ENCODE measurements around the gene TEKT3. TPM values are rescaled to one million over a fixed set of nuclear protein-coding genes. Genes with fewer than 3 reads are reported as not detected.

Gene TEKT3
- total RNA-seq, 1 experiment from 2014 or later, result not detected

DNA sequence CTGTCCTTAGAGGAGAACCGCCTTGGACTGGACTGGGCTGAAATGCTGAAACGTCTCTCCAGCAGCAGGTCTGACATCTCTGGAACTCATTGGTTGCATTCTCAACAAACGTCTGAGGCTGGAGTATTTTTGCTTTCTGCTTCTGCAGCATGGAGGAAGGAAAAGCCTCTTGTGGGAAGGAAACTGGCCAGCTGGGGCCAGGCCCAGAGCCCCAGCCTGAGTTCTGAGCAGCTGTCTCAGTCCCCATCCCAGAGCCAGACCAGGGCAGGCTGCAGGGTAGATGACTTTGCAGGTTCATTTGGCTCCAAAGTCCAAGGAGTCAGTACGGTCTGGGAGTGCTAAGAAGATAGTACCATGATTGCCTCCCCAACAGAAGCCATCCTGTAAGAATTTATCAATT lies 18.3 kb downstream of the TEKT3 start:
- BruUV-seq (replicated peaks), result no TSS peak
- Histone ChIP-seq H3K4me1 (ENCODE audit: insufficient read depth, low read length, poor library complexity, severe bottlenecking) (no peaks in the 10 kb centered on the region), H3K36me3 (ENCODE audit: insufficient read depth, low read length, poor library complexity, severe bottlenecking) (no peaks in the 10 kb centered on the region), H3K27me3 (replicated peaks; ENCODE audit: insufficient read depth, low read depth, low read length, poor library complexity) (no peaks in the 10 kb centered on the region), H3K4me3 (ENCODE audit: low read depth, low read length, poor library complexity, severe bottlenecking) (no peak overlapping the region), H3K27ac (ENCODE audit: low read depth, low read length, poor library complexity, severe bottlenecking) (no peak overlapping the region), H3K9me3 (ENCODE audit: low read depth, low read length, poor library complexity, severe bottlenecking) (no peaks in the 10 kb centered on the region)
- ChIA-PET CTCF (no interaction called here), POLR2A (ENCODE audit: low non-redundant PET) (no interaction called here)
- TF ChIP-seq, protein P1, sequence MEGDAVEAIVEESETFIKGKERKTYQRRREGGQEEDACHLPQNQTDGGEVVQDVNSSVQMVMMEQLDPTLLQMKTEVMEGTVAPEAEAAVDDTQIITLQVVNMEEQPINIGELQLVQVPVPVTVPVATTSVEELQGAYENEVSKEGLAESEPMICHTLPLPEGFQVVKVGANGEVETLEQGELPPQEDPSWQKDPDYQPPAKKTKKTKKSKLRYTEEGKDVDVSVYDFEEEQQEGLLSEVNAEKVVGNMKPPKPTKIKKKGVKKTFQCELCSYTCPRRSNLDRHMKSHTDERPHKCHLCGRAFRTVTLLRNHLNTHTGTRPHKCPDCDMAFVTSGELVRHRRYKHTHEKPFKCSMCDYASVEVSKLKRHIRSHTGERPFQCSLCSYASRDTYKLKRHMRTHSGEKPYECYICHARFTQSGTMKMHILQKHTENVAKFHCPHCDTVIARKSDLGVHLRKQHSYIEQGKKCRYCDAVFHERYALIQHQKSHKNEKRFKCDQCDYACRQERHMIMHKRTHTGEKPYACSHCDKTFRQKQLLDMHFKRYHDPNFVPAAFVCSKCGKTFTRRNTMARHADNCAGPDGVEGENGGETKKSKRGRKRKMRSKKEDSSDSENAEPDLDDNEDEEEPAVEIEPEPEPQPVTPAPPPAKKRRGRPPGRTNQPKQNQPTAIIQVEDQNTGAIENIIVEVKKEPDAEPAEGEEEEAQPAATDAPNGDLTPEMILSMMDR (conservative IDR thresholded peaks at IDR 0.05; ENCODE audit: low read depth, low read length), result no peak
- no peak for TF ChIP-seq EZH2 (IDR thresholded peaks at IDR 0.05; ENCODE audit: borderline replicate concordance, low read depth, low read length, poor library complexity, severe bottlenecking)
- intact Hi-C loops (cut with micrococcal nuclease; ENCODE audit: unreplicated experiment), result no loop called here
- no peak for DNase-seq (ENCODE audit: low spot score)

DNA sequence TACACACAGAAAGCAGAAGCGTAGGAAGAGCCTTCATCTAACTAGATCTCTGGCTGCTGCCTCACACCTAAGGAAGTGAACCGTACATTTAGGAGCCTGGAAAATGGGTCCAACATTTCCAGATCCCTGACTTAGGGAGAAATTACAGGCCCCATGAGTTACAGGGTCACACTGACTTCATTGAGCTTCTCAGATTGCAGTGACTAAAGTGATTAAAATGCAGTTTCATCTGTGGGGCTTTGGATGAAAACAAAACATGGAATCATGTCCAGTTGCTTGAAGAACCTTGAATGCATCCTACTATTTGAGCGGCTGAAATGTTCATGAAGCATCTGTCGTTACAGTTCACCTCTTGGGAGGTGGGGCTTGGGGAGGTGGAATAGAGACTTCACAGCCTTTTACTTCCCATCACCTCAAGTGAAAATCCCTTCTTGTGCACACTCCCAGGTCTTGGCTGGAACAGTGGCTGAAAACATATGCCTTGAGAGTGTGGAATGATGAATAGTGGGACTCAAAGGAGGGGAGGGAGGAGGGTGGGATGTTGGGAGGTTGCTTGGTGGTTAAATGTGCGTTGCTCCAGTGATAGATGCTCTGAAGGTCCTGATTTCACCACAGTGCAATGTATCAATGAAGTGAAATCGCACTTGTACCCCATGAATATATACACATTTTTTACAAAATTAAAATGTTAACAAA lies 19.7 kb downstream of the TEKT3 start:
- ChIA-PET CTCF (no interaction called here), POLR2A (ENCODE audit: low non-redundant PET) (no interaction called here)
- Histone ChIP-seq H3K4me3 (ENCODE audit: low read depth, low read length, poor library complexity, severe bottlenecking) (no peak overlapping the region), H3K27me3 (replicated peaks; ENCODE audit: insufficient read depth, low read depth, low read length, poor library complexity) (no peaks in the 10 kb centered on the region), H3K4me1 (ENCODE audit: insufficient read depth, low read length, poor library complexity, severe bottlenecking) (no peaks in the 10 kb centered on the region), H3K27ac (ENCODE audit: low read depth, low read length, poor library complexity, severe bottlenecking) (no peak overlapping the region), H3K9me3 (ENCODE audit: low read depth, low read length, poor library complexity, severe bottlenecking) (no peaks in the 10 kb centered on the region), H3K36me3 (ENCODE audit: insufficient read depth, low read length, poor library complexity, severe bottlenecking) (no peaks in the 10 kb centered on the region)
- intact Hi-C loops (cut with micrococcal nuclease; ENCODE audit: unreplicated experiment), result no loop called here
- TF ChIP-seq EZH2 (IDR thresholded peaks at IDR 0.05; ENCODE audit: borderline replicate concordance, low read depth, low read length, poor library complexity, severe bottlenecking), result no peak
- TF ChIP-seq, protein P1 (conservative IDR thresholded peaks at IDR 0.05; ENCODE audit: low read depth, low read length), result no peak
- BruUV-seq (replicated peaks), result no TSS peak
- no peak for DNase-seq (ENCODE audit: low spot score)

DNA sequence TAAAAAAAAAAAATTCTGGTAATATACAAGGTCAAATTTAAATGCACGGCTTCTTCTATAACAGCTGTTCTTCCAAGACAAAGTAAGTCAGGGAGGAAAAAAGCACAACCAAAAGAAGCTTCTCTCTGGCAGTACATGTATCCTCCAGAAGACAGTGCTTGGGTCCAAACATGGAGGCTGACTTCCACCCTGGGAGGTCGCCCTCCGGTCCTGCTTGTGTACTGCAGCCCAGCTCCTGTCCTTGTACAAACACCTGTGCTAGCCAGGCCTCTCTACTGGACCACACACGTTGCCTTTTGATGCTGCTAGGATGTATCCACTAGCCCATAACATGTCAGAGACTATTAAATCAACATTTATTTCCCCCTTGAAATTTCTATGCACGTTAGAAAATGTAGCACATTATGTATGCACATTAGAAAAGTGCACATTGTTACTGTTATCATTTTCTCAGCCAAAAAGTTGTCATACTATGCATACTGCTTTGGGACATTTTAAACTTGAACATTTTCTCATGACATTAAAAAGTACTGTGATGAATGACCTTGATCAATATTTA lies 21.9 kb downstream of the TEKT3 start:
- POLR2A ChIA-PET (ENCODE audit: low non-redundant PET), result no interaction called here
- Histone ChIP-seq H3K27ac (ENCODE audit: low read depth, low read length, poor library complexity, severe bottlenecking) (no peak overlapping the region), H3K9me3 (ENCODE audit: low read depth, low read length, poor library complexity, severe bottlenecking) (no peaks in the 10 kb centered on the region), H3K4me3 (ENCODE audit: low read depth, low read length, poor library complexity, severe bottlenecking) (no peak overlapping the region), H3K4me1 (ENCODE audit: insufficient read depth, low read length, poor library complexity, severe bottlenecking) (no peaks in the 10 kb centered on the region), H3K27me3 (replicated peaks; ENCODE audit: insufficient read depth, low read depth, low read length, poor library complexity) (no peaks in the 10 kb centered on the region), H3K36me3 (ENCODE audit: insufficient read depth, low read length, poor library complexity, severe bottlenecking) (no peaks in the 10 kb centered on the region)
- intact Hi-C loops (cut with micrococcal nuclease; ENCODE audit: unreplicated experiment), result no loop called here
- CTCF ChIA-PET, result no interaction called here
- no peak for DNase-seq (ENCODE audit: low spot score)
- TF ChIP-seq EZH2 (IDR thresholded peaks at IDR 0.05; ENCODE audit: borderline replicate concordance, low read depth, low read length, poor library complexity, severe bottlenecking), result no peak
- TF ChIP-seq, protein P1 (conservative IDR thresholded peaks at IDR 0.05; ENCODE audit: low read depth, low read length), result no peak
- BruUV-seq (replicated peaks), result no TSS peak

All from A673 (cell line).